22Rv1 (cell line): Measurements from ENCODE around the gene MTHFD1L.

ENCODE experiments used
- CTCF ChIP-seq: fragments of 450-650 bp; IDR thresholded peaks from 2 replicates; pipeline ENCODE4 v1.5.1; 2017; ENCODE audit warnings: mild to moderate bottlenecking
- ZFX ChIP-seq: fragments of 450-650 bp; IDR thresholded peaks from 2 replicates; pipeline ENCODE4 v1.6.1; 2017; ENCODE audit warnings: antibody characterized with exemption, borderline replicate concordance

- no peak for TF ChIP-seq CTCF
- no peak for TF ChIP-seq ZFX
Observed at GRCh38 chr6:150914372-150914771, 48.9 kb downstream of the MTHFD1L start.
